ENCODE data around the gene AGPAT4. TPM values are rescaled to one million over a fixed set of nuclear protein-coding genes. Genes with fewer than 3 reads are reported as not detected.

AGPAT4 gene
- total and polyA plus RNA-seq, 2 of the 13 experiments (the other 11 are each of a cell fraction or from before 2014, with no cell fraction given) = 0.07 to 0.13 TPM

DNA sequence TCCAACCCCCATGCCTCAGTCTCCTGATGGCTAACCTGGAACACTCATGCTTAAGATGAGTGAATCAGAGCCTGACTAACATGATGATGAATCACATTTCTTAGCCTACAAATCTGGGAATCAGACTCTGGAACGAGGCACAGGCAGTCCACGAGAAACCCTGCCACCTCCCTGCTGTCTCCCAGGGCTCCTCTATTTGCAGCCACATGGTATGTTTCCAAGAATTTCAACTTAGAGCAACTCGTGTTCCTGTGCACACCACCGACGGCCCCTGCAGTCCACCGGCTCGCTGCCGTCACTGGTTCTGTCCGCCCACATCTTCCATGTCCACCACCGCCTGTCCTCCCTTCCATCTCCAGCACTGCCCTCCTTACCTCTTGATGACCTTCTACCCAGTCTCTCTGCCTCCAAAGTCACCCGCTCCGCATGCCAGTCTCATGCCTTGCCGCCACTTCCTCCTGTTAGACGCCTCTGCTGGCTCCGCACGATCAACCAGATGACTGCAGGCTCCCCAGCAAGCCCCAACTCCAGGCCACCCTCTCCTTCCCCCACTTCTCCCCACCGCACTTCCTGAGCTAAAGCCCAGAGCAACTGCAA lies 87.6 kb downstream of the AGPAT4 start:
- no TSS peak for BruUV-seq (replicated peaks)
- intact Hi-C loops (cut with micrococcal nuclease; ENCODE audit: unreplicated experiment) = no loop called here
- no peak for ATAC-seq
- no peak overlapping the region for H3K9ac ChIP-seq (ENCODE audit: insufficient read depth, low read depth, low read length)
- no peaks in the 10 kb centered on the region for H3K9me3 ChIP-seq (ENCODE audit: low read length)
- POLR2A ChIA-PET = no interaction called here
- no peaks in the 10 kb centered on the region for H3K27me3 ChIP-seq (ENCODE audit: control insufficient read depth in 1 of 2, insufficient read depth in 2 of 2, low read length in 2 of 2)
- in situ Hi-C loops (cut with HindIII; ENCODE audit: extremely low pct_ligation_motif_present, low pct_unique_long_range_greater_than_20kb) = no loop called here
- no peak overlapping the region for H3K4me3 ChIP-seq (replicated peaks in 1 of 3; ENCODE audit: insufficient read depth in 1 of 3, low read depth in 2 of 3, low read length in 3 of 3)
- FAIRE-seq = no peak
- H3K4me1 ChIP-seq (ENCODE audit: insufficient read depth, low read length) = no peaks in the 10 kb centered on the region
- no peaks in the 10 kb centered on the region for H3K36me3 ChIP-seq (replicated peaks in 1 of 2; ENCODE audit: control insufficient read depth in 1 of 2, insufficient read depth in 2 of 2, low read length in 2 of 2)
- H3K79me2 ChIP-seq (ENCODE audit: insufficient read depth, low read length) = no peaks in the 10 kb centered on the region
- 56% methylated on average over 17 of the region's 17 CpGs for WGBS (ENCODE audit: low lambda C conversion rate)
- no peaks in the 10 kb centered on the region for H4K20me1 ChIP-seq (ENCODE audit: insufficient read depth, low read length)
- no peak for DNase-seq (ENCODE audit: low spot score)
- no peak overlapping the region for H3K4me2 ChIP-seq (ENCODE audit: low read depth, low read length)
- no peak overlapping the region for H2AFZ ChIP-seq (ENCODE audit: low read length)
- CTCF ChIA-PET (ENCODE audit: low intra/inter-chr PET ratio, low total read pairs) = no interaction called here
- H3K27ac ChIP-seq (ENCODE audit: extremely low read length, insufficient read depth, low read length) = no peak overlapping the region
- TF ChIP-seq, protein P1, sequence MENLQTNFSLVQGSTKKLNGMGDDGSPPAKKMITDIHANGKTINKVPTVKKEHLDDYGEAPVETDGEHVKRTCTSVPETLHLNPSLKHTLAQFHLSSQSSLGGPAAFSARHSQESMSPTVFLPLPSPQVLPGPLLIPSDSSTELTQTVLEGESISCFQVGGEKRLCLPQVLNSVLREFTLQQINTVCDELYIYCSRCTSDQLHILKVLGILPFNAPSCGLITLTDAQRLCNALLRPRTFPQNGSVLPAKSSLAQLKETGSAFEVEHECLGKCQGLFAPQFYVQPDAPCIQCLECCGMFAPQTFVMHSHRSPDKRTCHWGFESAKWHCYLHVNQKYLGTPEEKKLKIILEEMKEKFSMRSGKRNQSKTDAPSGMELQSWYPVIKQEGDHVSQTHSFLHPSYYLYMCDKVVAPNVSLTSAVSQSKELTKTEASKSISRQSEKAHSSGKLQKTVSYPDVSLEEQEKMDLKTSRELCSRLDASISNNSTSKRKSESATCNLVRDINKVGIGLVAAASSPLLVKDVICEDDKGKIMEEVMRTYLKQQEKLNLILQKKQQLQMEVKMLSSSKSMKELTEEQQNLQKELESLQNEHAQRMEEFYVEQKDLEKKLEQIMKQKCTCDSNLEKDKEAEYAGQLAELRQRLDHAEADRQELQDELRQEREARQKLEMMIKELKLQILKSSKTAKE (CRISPR knock-in tag; IDR thresholded peaks at IDR 0.05; ENCODE audit: borderline replicate concordance) = no peak
- TF ChIP-seq THAP7 (CRISPR knock-in tag; IDR thresholded peaks at IDR 0.05) (no peak), ZNF557 (CRISPR knock-in tag; IDR thresholded peaks at IDR 0.05) (no peak), PRMT3 (CRISPR knock-in tag; IDR thresholded peaks at IDR 0.05; ENCODE audit: borderline replicate concordance, low read depth) (no peak), PREB (CRISPR knock-in tag; IDR thresholded peaks at IDR 0.05) (no peak)
- TF ChIP-seq, protein P2, sequence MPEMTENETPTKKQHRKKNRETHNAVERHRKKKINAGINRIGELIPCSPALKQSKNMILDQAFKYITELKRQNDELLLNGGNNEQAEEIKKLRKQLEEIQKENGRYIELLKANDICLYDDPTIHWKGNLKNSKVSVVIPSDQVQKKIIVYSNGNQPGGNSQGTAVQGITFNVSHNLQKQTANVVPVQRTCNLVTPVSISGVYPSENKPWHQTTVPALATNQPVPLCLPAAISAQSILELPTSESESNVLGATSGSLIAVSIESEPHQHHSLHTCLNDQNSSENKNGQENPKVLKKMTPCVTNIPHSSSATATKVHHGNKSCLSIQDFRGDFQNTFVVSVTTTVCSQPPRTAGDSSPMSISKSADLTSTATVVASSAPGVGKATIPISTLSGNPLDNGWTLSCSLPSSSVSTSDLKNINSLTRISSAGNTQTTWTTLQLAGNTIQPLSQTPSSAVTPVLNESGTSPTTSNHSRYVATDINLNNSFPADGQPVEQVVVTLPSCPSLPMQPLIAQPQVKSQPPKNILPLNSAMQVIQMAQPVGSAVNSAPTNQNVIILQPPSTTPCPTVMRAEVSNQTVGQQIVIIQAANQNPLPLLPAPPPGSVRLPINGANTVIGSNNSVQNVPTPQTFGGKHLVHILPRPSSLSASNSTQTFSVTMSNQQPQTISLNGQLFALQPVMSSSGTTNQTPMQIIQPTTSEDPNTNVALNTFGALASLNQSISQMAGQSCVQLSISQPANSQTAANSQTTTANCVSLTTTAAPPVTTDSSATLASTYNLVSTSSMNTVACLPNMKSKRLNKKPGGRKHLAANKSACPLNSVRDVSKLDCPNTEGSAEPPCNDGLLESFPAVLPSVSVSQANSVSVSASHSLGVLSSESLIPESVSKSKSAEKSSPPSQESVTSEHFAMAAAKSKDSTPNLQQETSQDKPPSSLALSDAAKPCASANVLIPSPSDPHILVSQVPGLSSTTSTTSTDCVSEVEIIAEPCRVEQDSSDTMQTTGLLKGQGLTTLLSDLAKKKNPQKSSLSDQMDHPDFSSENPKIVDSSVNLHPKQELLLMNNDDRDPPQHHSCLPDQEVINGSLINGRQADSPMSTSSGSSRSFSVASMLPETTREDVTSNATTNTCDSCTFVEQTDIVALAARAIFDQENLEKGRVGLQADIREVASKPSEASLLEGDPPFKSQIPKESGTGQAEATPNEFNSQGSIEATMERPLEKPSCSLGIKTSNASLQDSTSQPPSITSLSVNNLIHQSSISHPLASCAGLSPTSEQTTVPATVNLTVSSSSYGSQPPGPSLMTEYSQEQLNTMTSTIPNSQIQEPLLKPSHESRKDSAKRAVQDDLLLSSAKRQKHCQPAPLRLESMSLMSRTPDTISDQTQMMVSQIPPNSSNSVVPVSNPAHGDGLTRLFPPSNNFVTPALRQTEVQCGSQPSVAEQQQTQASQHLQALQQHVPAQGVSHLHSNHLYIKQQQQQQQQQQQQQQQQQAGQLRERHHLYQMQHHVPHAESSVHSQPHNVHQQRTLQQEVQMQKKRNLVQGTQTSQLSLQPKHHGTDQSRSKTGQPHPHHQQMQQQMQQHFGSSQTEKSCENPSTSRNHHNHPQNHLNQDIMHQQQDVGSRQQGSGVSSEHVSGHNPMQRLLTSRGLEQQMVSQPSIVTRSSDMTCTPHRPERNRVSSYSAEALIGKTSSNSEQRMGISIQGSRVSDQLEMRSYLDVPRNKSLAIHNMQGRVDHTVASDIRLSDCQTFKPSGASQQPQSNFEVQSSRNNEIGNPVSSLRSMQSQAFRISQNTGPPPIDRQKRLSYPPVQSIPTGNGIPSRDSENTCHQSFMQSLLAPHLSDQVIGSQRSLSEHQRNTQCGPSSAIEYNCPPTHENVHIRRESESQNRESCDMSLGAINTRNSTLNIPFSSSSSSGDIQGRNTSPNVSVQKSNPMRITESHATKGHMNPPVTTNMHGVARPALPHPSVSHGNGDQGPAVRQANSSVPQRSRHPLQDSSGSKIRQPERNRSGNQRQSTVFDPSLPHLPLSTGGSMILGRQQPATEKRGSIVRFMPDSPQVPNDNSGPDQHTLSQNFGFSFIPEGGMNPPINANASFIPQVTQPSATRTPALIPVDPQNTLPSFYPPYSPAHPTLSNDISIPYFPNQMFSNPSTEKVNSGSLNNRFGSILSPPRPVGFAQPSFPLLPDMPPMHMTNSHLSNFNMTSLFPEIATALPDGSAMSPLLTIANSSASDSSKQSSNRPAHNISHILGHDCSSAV (CRISPR knock-in tag; IDR thresholded peaks at IDR 0.05; ENCODE audit: borderline replicate concordance) = no peak
- TF ChIP-seq, protein P3, sequence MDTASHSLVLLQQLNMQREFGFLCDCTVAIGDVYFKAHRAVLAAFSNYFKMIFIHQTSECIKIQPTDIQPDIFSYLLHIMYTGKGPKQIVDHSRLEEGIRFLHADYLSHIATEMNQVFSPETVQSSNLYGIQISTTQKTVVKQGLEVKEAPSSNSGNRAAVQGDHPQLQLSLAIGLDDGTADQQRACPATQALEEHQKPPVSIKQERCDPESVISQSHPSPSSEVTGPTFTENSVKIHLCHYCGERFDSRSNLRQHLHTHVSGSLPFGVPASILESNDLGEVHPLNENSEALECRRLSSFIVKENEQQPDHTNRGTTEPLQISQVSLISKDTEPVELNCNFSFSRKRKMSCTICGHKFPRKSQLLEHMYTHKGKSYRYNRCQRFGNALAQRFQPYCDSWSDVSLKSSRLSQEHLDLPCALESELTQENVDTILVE (CRISPR knock-in tag; IDR thresholded peaks at IDR 0.05) = no peak

Measured in HepG2 (cell line).